Hematopoietic multipotent progenitor cell treated with erythropoietin and hydrocortisone succinate and interleukin-3 and kit ligand, for 6 days (in vitro differentiated cells): ENCODE results near the gene NOA1.
A peak's percentile ranks its signal among the peaks of the same experiment; 100 is the strongest.

ENCODE experiments used
- DNase-seq: peaks from one replicate; pipeline ENCODE4 v3.0.0-alpha.2; 2015

Gene NOA1

GRCh38 chr4:56977321-56978012, at the start of gene NOA1:
NOA1 (minus strand) TSS chr4:56977606; CDS start chr4:56977585, 21 bp downstream.
- DNase-seq, result peak; percentile 99

- no peak for DNase-seq
Measured at GRCh38 chr4:57023104-57023503, 45.7 kb upstream of the NOA1 start.

GRCh38 chr4:57020467-57021101, 43.2 kb upstream of the NOA1 start:
- DNase-seq, result no peak

- DNase-seq, result no peak
Measured at GRCh38 chr4:57018980-57019379, 41.6 kb upstream of the NOA1 start.

GRCh38 chr4:57013543-57014120, 36.2 kb upstream of the NOA1 start:
- DNase-seq, result peak; percentile 12

GRCh38 chr4:56999751-57000150, 22.3 kb upstream of the NOA1 start:
- DNase-seq, result no peak

GRCh38 chr4:56995525-56995924, 18.1 kb upstream of the NOA1 start:
- DNase-seq, result no peak

- DNase-seq, result no peak
Measured at GRCh38 chr4:56990109-56990905, 12.9 kb upstream of the NOA1 start.

GRCh38 chr4:56986952-56987351, 9.5 kb upstream of the NOA1 start:
- no peak for DNase-seq

- no peak for DNase-seq
Measured at GRCh38 chr4:56986192-56986591, 8.8 kb upstream of the NOA1 start.

- peak; percentile 23 for DNase-seq
Measured at GRCh38 chr4:56981795-56982201, 4.4 kb upstream of the NOA1 start.

GRCh38 chr4:56979421-56980072, 2.1 kb upstream of the NOA1 start:
- DNase-seq, result peak; percentile 69

- peak; percentile 99 for DNase-seq
Measured at GRCh38 chr4:56978750-56979303, 1.4 kb upstream of the NOA1 start, which contains the start of gene POLR2B. POLR2B (plus strand) TSS chr4:56978896; CDS start chr4:56978986, 90 bp downstream.

- DNase-seq, result peak; percentile 35
Measured at GRCh38 chr4:56976837-56977320, 527 bp downstream of the NOA1 start.

- peak; percentile 39 for DNase-seq
Measured at GRCh38 chr4:56976283-56976836, 1.0 kb downstream of the NOA1 start.

GRCh38 chr4:56973336-56973735, 4.1 kb downstream of the NOA1 start:
- DNase-seq, result no peak

GRCh38 chr4:56972809-56973208, 4.6 kb downstream of the NOA1 start:
- DNase-seq, result no peak

- no peak for DNase-seq
Measured at GRCh38 chr4:56972389-56972788, 5.0 kb downstream of the NOA1 start.

GRCh38 chr4:56971383-56971782, 6.0 kb downstream of the NOA1 start:
- DNase-seq, result no peak

- no peak for DNase-seq
Measured at GRCh38 chr4:56961107-56961500, 16.3 kb downstream of the NOA1 start.

- DNase-seq, result no peak
Measured at GRCh38 chr4:56959100-56959499, 18.3 kb downstream of the NOA1 start.

- peak; percentile 69 for DNase-seq
Measured at GRCh38 chr4:56958111-56958517, 19.3 kb downstream of the NOA1 start.
